Measurements from ENCODE around the gene GNS. TPM values are rescaled to one million over a fixed set of nuclear protein-coding genes. Genes with fewer than 3 reads are reported as not detected.

The GNS gene
- total RNA-seq, 1 experiment from 2014 or later = 85.1 TPM

DNA sequence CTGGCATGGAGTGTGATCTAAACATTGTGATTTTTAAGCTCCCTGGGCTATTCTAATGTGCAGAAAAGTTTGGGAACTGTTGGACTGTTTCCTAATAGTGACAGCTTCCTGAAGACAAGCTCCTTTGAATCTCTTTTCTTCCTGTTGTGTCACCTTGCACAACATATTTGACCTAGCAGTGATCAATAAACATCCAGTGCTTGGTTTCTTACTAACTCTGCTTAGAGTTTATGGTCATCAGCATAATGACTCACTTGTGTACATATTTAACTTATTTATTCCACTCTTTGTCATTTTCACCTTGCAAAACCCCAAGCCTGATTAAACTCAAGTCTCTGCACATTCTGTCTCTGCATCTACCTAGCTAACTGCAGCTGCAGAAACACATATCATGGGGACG, 38.0 kb upstream of the GNS start:
- no TSS peak for BruUV-seq (replicated peaks)
- Mint-ChIP-seq H3K27ac (ENCODE audit: unreplicated experiment) (peak overlapping the region; percentile 52), H3K9me3 (ENCODE audit: low read depth, unreplicated experiment) (no peaks in the 10 kb centered on the region), H3K36me3 (ENCODE audit: insufficient read depth, unreplicated experiment) (no peaks in the 10 kb centered on the region), H3K4me3 (ENCODE audit: low read depth, unreplicated experiment) (peak overlapping the region; percentile 11), H3K27me3 (ENCODE audit: unreplicated experiment) (no peaks in the 10 kb centered on the region), H3K4me1 (ENCODE audit: low read depth, unreplicated experiment) (peaks cover 47% of the 10 kb centered on the region)
- intact Hi-C loops (cut with micrococcal nuclease; ENCODE audit: unreplicated experiment) = loop anchor here (2.0 kb wide), 2 partner anchors 94 to 326 kb away; no protein-coding TSS in a partner anchor
- DNase-seq = no peak
- TF ChIP-seq, protein P1, sequence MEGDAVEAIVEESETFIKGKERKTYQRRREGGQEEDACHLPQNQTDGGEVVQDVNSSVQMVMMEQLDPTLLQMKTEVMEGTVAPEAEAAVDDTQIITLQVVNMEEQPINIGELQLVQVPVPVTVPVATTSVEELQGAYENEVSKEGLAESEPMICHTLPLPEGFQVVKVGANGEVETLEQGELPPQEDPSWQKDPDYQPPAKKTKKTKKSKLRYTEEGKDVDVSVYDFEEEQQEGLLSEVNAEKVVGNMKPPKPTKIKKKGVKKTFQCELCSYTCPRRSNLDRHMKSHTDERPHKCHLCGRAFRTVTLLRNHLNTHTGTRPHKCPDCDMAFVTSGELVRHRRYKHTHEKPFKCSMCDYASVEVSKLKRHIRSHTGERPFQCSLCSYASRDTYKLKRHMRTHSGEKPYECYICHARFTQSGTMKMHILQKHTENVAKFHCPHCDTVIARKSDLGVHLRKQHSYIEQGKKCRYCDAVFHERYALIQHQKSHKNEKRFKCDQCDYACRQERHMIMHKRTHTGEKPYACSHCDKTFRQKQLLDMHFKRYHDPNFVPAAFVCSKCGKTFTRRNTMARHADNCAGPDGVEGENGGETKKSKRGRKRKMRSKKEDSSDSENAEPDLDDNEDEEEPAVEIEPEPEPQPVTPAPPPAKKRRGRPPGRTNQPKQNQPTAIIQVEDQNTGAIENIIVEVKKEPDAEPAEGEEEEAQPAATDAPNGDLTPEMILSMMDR (IDR thresholded peaks at IDR 0.05; ENCODE audit: unreplicated experiment) = no peak
- CTCF ChIA-PET = interaction anchor here (0.6 to 2.1 kb wide), 11 partner anchors 9 to 968 kb away, joined by 3 to 17 read pairs (median 5); partner anchors contain the start of gene TBC1D30

DNA sequence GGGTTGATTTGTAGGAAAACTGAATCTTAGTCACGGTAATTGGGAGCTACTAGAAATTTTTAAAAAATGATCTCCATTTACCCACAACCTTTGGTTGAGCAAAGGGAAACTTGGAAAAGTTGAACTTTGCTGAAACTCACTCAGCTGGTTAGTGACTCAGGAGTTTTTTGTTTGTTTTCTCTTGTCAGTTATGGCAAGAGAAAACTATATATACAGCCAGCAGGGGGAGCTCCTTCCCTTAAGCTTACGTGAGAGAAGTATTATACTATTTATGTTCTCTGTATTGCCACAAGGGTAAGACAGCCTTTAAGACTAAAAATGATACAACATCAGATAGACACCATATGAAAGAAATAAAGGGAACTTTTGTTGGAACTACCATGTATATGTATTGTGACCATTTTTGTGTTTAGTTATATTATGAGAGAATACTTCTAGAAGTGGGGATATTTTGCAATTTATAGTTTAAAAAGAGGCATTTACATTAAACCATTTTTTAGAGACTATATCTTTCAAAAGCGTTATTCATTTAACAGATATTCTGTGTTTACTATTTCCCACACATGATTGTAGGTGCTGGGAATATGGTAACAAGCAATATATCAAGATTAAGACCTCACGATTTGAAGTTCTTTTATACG, 37.1 kb upstream of the GNS start:
- no peaks in the 10 kb centered on the region for H3K36me3 Mint-ChIP-seq (ENCODE audit: insufficient read depth, unreplicated experiment)
- H3K4me1 Mint-ChIP-seq (ENCODE audit: low read depth, unreplicated experiment) = peaks cover 44% of the 10 kb centered on the region
- H3K27me3 Mint-ChIP-seq (ENCODE audit: unreplicated experiment) = no peaks in the 10 kb centered on the region
- intact Hi-C loops (cut with micrococcal nuclease; ENCODE audit: unreplicated experiment) = loop anchor here (2.0 kb wide), 2 partner anchors 94 to 326 kb away; no protein-coding TSS in a partner anchor
- no peak overlapping the region for H3K27ac Mint-ChIP-seq (ENCODE audit: unreplicated experiment)
- DNase-seq = peak; percentile 88
- H3K4me3 Mint-ChIP-seq (ENCODE audit: low read depth, unreplicated experiment) = no peak overlapping the region
- CTCF ChIA-PET = interaction anchor here (0.6 to 2.1 kb wide), 16 partner anchors 11 to 330 kb away, joined by 3 to 17 read pairs (median 4); partner anchors contain the start of gene TBC1D30
- no peaks in the 10 kb centered on the region for H3K9me3 Mint-ChIP-seq (ENCODE audit: low read depth, unreplicated experiment)
- no TSS peak for BruUV-seq (replicated peaks)
- TF ChIP-seq, protein P1 (IDR thresholded peaks at IDR 0.05; ENCODE audit: unreplicated experiment) = peak; percentile 69

DNA sequence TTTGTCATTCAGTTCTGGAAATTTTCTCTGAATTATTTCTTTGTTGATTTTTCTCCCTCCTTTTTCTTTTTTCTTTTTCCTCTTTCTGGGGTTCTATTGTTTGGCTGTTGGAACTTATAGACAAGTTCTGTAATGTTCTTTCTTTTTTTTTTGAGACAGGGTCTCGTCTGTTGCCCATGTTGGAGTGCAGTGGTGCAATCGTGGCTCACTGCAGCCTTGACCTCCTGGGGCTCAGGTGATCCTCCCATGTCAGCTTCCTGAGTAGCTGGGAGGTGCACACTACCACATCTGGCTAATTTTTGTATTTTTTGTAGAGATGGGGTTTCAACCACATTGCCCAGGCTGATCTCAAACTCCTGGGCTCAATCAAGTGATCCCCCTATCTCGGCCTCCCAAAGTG, 35.1 kb upstream of the GNS start:
- H3K4me3 Mint-ChIP-seq (ENCODE audit: low read depth, unreplicated experiment) = no peak overlapping the region
- TF ChIP-seq, protein P1 (IDR thresholded peaks at IDR 0.05; ENCODE audit: unreplicated experiment) = no peak
- intact Hi-C loops (cut with micrococcal nuclease; ENCODE audit: unreplicated experiment) = no loop called here

DNA sequence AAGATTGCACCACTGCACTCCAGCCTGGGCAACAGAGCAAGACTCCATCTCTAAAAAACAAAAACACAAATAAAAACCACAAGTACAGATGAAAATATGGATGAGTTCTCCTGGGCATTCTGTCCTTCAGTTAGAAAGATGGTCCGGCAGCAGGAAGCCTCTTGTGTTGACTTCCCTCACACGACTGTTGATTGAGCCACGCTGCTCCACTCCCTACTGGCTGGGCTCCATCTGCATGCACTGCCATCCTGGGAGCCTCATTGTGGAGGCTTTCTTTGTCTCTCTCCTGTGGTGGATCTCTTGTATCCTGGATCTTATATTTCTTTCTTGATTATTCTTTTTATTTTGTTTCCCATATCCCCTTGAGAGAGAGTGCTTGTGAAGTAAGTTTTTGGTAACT, 34.4 kb upstream of the GNS start:
- no peaks in the 10 kb centered on the region for H3K27me3 Mint-ChIP-seq (ENCODE audit: unreplicated experiment)
- H3K4me1 Mint-ChIP-seq (ENCODE audit: low read depth, unreplicated experiment) = peaks cover 64% of the 10 kb centered on the region
- no peaks in the 10 kb centered on the region for H3K9me3 Mint-ChIP-seq (ENCODE audit: low read depth, unreplicated experiment)
- H3K4me3 Mint-ChIP-seq (ENCODE audit: low read depth, unreplicated experiment) = no peak overlapping the region
- intact Hi-C loops (cut with micrococcal nuclease; ENCODE audit: unreplicated experiment) = no loop called here
- BruUV-seq (replicated peaks) = no TSS peak
- TF ChIP-seq, protein P1 (IDR thresholded peaks at IDR 0.05; ENCODE audit: unreplicated experiment) = no peak
- DNase-seq = no peak
- CTCF ChIA-PET = interaction anchor here (0.6 kb wide), 2 partner anchors 12 to 26 kb away, joined by 3 to 4 read pairs; no protein-coding TSS in a partner anchor
- H3K27ac Mint-ChIP-seq (ENCODE audit: unreplicated experiment) = peak overlapping the region; percentile 32
- peaks cover 4% of the 10 kb centered on the region for H3K36me3 Mint-ChIP-seq (ENCODE audit: insufficient read depth, unreplicated experiment)

More for the DNA sequence above, 35.1 kb upstream of the GNS start:
- Mint-ChIP-seq H3K4me1 (ENCODE audit: low read depth, unreplicated experiment) (peaks cover 57% of the 10 kb centered on the region), H3K27me3 (ENCODE audit: unreplicated experiment) (no peaks in the 10 kb centered on the region), H3K9me3 (ENCODE audit: low read depth, unreplicated experiment) (no peaks in the 10 kb centered on the region), H3K36me3 (ENCODE audit: insufficient read depth, unreplicated experiment) (peaks cover 4% of the 10 kb centered on the region), H3K27ac (ENCODE audit: unreplicated experiment) (no peak overlapping the region)
- CTCF ChIA-PET = no interaction called here
- BruUV-seq (replicated peaks) = no TSS peak
- DNase-seq = no peak

Data from Calu3 (cell line).